DND-41 (cell line): Measurements from ENCODE around the gene KCNG2.

Experiments used
- ATAC-seq: fragments of 200-7000 bp; cut with Tn5 transposase; 3 replicates; pipeline ENCODE4 v1.9.1; 2021; ENCODE audit warnings: low read depth; ENCODE audit not compliant: insufficient read depth
- DNase-seq: peaks from one replicate; pipeline ENCODE4 v3.0.0-alpha.2; 2020
- H2AFZ ChIP-seq: 2 replicates; pipeline ENCODE4 v1.6.0; 2012; ENCODE audit warnings: low read depth, low read length
- H3K27ac ChIP-seq: 2 replicates; pipeline ENCODE4 v1.5.1; 2012; ENCODE audit warnings: low read length, inconsistent platforms
- H3K27me3 ChIP-seq: fragments of 200-600 bp; sonication (generic); 2 replicates; pipeline ENCODE4 v1.6.0; 2012; ENCODE audit warnings: low read length, mild to moderate bottlenecking, inconsistent platforms; ENCODE audit not compliant: insufficient read depth, poor library complexity
- H3K36me3 ChIP-seq: 2 replicates; pipeline ENCODE4 v1.5.1; 2012; ENCODE audit warnings: low read length, inconsistent platforms; ENCODE audit not compliant: insufficient read depth
- H3K4me1 ChIP-seq: 2 replicates; pipeline ENCODE4 v1.5.1; 2012; ENCODE audit warnings: mild to moderate bottlenecking, low read length; ENCODE audit not compliant: insufficient read depth
- H3K4me2 ChIP-seq: 2 replicates; pipeline ENCODE4 v1.6.0; 2012; ENCODE audit warnings: mild to moderate bottlenecking, moderate library complexity, low read length, inconsistent platforms; ENCODE audit not compliant: insufficient read depth
- H3K4me3 ChIP-seq, 2 experiments: fragments of 200-600 bp in 1 of 2; shearing (Covaris generic) in 1 of 2; 2 replicates each; pipeline ENCODE4 v1.5.1; 2012 to 2016; ENCODE audit warnings: inconsistent platforms in 2 of 2, low read length in 2 of 2, mild to moderate bottlenecking in 2 of 2, low read depth in 1 of 2, moderate library complexity in 1 of 2
- H3K79me2 ChIP-seq: 2 replicates; pipeline ENCODE4 v1.6.0; 2012; ENCODE audit warnings: low read length, inconsistent platforms; ENCODE audit not compliant: insufficient read depth
- H3K9ac ChIP-seq: 2 replicates; pipeline ENCODE4 v1.6.0; 2012; ENCODE audit warnings: low read depth, mild to moderate bottlenecking, inconsistent platforms, low read length, moderate library complexity
- H3K9me3 ChIP-seq: 2 replicates; pipeline ENCODE4 v1.5.1; 2012; ENCODE audit warnings: low read length, moderate library complexity, mild to moderate bottlenecking, inconsistent platforms; ENCODE audit not compliant: insufficient read depth, severe bottlenecking
- H4K20me1 ChIP-seq: 2 replicates; pipeline ENCODE4 v1.6.0; 2012; ENCODE audit warnings: low read length; ENCODE audit not compliant: insufficient read depth
- EZH2 ChIP-seq: IDR thresholded peaks from 3 replicates; pipeline ENCODE4 v1.6.1; 2012; ENCODE audit warnings: borderline replicate concordance, low read depth, mild to moderate bottlenecking, moderate library complexity, low read length, inconsistent platforms; ENCODE audit not compliant: severe bottlenecking
- TF ChIP-seq, protein P1 (sequence below): IDR thresholded peaks from 2 replicates; pipeline ENCODE4 v1.5.1; 2012; ENCODE audit warnings: borderline replicate concordance, low read length, moderate library complexity, mild to moderate bottlenecking; ENCODE audit not compliant: poor library complexity, severe bottlenecking; ENCODE audit errors: extremely low read depth

KCNG2 gene

DNA sequence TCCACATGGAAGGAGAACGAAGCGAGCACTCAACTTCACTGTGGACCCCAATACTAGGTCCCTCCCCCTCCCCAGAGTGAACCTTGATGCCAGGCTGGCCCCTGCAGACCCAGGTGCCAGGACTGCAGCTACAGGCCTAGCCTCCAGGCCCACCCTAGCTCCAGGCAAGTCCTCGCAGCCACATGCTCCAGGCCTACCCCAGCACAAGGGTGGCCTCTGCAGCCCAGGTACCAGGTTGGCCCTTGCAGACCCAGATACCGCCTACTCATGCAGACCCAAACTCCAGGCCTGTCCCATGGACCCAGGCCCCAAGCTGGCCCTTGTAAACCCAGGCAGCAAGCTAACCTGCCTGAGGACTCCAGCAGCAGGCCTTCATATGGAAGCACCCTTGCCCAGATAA lies 44.2 kb downstream of the KCNG2 start:
- H3K4me1 ChIP-seq, result no peaks in the 10 kb centered on the region
- no peak overlapping the region for H3K9ac ChIP-seq
- DNase-seq (no peak), ATAC-seq (no peak)
- TF ChIP-seq, protein P1, sequence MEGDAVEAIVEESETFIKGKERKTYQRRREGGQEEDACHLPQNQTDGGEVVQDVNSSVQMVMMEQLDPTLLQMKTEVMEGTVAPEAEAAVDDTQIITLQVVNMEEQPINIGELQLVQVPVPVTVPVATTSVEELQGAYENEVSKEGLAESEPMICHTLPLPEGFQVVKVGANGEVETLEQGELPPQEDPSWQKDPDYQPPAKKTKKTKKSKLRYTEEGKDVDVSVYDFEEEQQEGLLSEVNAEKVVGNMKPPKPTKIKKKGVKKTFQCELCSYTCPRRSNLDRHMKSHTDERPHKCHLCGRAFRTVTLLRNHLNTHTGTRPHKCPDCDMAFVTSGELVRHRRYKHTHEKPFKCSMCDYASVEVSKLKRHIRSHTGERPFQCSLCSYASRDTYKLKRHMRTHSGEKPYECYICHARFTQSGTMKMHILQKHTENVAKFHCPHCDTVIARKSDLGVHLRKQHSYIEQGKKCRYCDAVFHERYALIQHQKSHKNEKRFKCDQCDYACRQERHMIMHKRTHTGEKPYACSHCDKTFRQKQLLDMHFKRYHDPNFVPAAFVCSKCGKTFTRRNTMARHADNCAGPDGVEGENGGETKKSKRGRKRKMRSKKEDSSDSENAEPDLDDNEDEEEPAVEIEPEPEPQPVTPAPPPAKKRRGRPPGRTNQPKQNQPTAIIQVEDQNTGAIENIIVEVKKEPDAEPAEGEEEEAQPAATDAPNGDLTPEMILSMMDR, result no peak
- TF ChIP-seq EZH2, result no peak
- H3K4me2 ChIP-seq, result no peak overlapping the region
- no peak overlapping the region for H3K4me3 ChIP-seq
- no peak overlapping the region for H2AFZ ChIP-seq
- no peaks in the 10 kb centered on the region for H4K20me1 ChIP-seq
- no peaks in the 10 kb centered on the region for H3K9me3 ChIP-seq
- H3K27ac ChIP-seq, result no peak overlapping the region
- no peaks in the 10 kb centered on the region for H3K36me3 ChIP-seq
- H3K27me3 ChIP-seq, result no peaks in the 10 kb centered on the region
- no peaks in the 10 kb centered on the region for H3K79me2 ChIP-seq

DNA sequence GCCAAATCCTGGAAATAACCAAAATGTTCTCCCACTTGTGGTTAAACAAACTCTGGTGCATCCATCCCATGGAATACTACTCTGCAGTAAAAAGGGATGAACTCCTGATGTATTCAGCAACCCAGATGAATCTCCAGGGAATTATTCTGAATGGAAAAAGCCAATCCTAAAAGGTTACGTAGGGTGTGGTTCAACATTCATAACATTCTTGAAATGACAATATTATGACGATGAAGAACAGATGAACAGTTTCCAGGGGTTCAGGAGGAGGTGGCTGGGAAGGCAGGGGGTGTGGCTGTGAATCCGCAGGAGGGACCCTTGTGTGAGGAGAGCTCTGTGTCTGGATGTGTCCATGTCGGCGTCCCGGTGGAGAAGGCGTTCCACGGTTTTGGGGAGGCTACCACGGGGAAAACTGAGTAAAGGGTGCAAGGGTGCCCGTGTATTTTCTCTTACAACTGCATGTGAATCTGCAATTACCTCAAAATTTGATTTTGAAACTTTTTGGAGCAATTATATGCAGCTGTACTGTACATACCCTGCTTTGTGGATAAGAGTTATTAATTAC lies 47.3 kb downstream of the KCNG2 start:
- no peak for DNase-seq
- H4K20me1 ChIP-seq, result no peaks in the 10 kb centered on the region

DNA sequence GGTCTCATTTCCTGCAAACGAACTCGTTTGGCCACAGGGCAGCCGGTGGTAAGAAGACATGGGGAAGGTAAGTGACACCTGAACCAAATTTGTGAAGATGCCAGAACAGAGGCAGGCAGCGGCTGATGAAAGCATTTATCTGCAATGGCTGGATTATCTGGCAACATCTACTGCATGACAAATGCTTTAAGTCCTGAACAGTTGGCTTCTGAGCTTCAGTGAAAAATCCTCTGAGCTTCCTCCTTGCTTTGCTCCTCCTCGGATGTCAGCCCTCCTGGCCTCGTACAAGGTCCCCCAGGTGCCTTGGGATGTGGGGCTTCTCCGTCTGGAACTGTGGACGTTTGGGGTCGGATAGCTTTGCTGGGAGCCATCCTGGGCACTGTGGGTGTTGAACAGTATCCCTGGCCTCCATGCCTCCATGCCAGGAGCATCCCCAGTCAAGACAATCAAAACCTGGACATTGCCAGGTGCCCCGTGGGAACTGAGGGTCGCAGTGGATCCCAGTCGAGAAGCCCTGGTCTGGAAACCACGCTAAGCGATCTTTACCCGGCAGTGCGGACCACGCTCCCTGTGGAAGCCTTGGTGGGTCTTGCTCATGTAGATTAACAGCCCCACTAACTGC lies 49.3 kb downstream of the KCNG2 start:
- H3K27ac ChIP-seq, result no peak overlapping the region
- TF ChIP-seq, protein P1, result no peak
- TF ChIP-seq EZH2, result no peak

More for the DNA sequence above, 47.3 kb downstream of the KCNG2 start:
- Histone ChIP-seq H3K4me2 (no peak overlapping the region), H3K4me1 (no peaks in the 10 kb centered on the region), H3K27me3 (no peaks in the 10 kb centered on the region), H2AFZ (no peak overlapping the region), H3K36me3 (no peaks in the 10 kb centered on the region), H3K9me3 (no peaks in the 10 kb centered on the region), H3K27ac (no peak overlapping the region), H3K79me2 (no peaks in the 10 kb centered on the region), H3K4me3 (no peak overlapping the region), H3K9ac (no peak overlapping the region)
- no peak for TF ChIP-seq EZH2
- TF ChIP-seq, protein P1, result no peak
- no peak for ATAC-seq

More for the DNA sequence above, 49.3 kb downstream of the KCNG2 start:
- H3K9ac ChIP-seq, result no peak overlapping the region
- no peaks in the 10 kb centered on the region for H3K4me1 ChIP-seq
- H3K9me3 ChIP-seq, result no peaks in the 10 kb centered on the region
- no peaks in the 10 kb centered on the region for H3K27me3 ChIP-seq
- H3K79me2 ChIP-seq, result no peaks in the 10 kb centered on the region
- H3K4me3 ChIP-seq, result no peak overlapping the region
- no peak overlapping the region for H2AFZ ChIP-seq
- H3K4me2 ChIP-seq, result no peak overlapping the region
- H3K36me3 ChIP-seq, result no peaks in the 10 kb centered on the region
- ATAC-seq (no peak), DNase-seq (no peak)
- H4K20me1 ChIP-seq, result no peaks in the 10 kb centered on the region
